22Rv1 (cell line): ENCODE measurements around the gene PPP1CB.

ENCODE experiments used
- ZFX ChIP-seq: fragments of 450-650 bp; IDR thresholded peaks from 2 replicates; pipeline ENCODE4 v1.6.1; 2017; ENCODE audit warnings: antibody characterized with exemption, borderline replicate concordance
- TF ChIP-seq, protein P1 (sequence below): fragments of 450-650 bp; IDR thresholded peaks from 2 replicates; pipeline ENCODE4 v1.5.1; 2017; ENCODE audit warnings: mild to moderate bottlenecking

DNA sequence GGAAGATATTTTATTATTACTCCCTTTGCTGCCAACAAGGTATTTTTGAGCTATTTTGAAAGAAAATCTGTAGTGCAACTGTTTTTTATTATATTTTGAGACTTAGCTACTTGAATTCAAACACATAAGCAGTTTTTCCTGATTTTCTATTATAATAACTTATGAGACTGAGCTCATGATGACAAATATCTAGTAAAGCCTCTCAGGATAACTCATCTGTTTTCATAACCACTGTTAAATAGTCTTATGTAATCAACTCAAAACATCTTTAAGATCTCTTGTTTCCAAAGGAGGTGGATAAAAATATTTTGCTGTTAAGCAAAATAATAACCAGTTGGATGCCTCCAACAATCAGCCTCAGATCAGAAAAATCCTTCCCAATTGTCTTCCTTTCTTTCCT is 21.9 kb upstream of the PPP1CB start:
- TF ChIP-seq, protein P1, sequence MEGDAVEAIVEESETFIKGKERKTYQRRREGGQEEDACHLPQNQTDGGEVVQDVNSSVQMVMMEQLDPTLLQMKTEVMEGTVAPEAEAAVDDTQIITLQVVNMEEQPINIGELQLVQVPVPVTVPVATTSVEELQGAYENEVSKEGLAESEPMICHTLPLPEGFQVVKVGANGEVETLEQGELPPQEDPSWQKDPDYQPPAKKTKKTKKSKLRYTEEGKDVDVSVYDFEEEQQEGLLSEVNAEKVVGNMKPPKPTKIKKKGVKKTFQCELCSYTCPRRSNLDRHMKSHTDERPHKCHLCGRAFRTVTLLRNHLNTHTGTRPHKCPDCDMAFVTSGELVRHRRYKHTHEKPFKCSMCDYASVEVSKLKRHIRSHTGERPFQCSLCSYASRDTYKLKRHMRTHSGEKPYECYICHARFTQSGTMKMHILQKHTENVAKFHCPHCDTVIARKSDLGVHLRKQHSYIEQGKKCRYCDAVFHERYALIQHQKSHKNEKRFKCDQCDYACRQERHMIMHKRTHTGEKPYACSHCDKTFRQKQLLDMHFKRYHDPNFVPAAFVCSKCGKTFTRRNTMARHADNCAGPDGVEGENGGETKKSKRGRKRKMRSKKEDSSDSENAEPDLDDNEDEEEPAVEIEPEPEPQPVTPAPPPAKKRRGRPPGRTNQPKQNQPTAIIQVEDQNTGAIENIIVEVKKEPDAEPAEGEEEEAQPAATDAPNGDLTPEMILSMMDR = no peak
- TF ChIP-seq ZFX = no peak
